SK-N-SH (cell line): Measurements from ENCODE around the gene SPRED2. TPM values are rescaled to one million over a fixed set of nuclear protein-coding genes. Genes with fewer than 3 reads are reported as not detected.
A peak's percentile ranks its signal among the peaks of the same experiment; 100 is the strongest.

Experiments used
- CTCF ChIA-PET: fragments of 300-600, 350-600 bp; formaldehyde crosslinking; extraction: SDS; loops from one replicate; lab custom pipeline; 2021; lab: Yijun Ruan, JAX
- POLR2A ChIA-PET: fragments of 350-600 bp; sonication (Branson Sonifier 250); formaldehyde crosslinking; extraction: SDS; loops from one replicate; lab custom pipeline; 2020; ENCODE audit warnings: antibody characterized with exemption, inconsistent platforms; lab: Yijun Ruan, JAX
- DNase-seq: peaks from one replicate; pipeline ENCODE4 v3.0.0; 2012
- H2AFZ ChIP-seq: fragments of 200-600 bp; sonication (generic); 2 replicates; pipeline ENCODE4 v1.8.1; 2016; ENCODE audit warnings: antibody characterized with exemption, mild to moderate bottlenecking, low read depth
- H3F3A ChIP-seq: fragments of 200-600 bp; sonication (generic); replicated peaks from 2 replicates; pipeline ENCODE3; 2016; ENCODE audit warnings: antibody characterized with exemption, mild to moderate bottlenecking; ENCODE audit not compliant: insufficient read depth
- H3K27ac ChIP-seq, 2 experiments: fragments of 200-500 bp in 1 of 2; fragments of 200-600 bp in 1 of 2; sonication (Bioruptor generic) in 1 of 2; sonication (generic), shearing (Covaris generic) in 1 of 2; 2 replicates each; pipeline versions ENCODE4 v1.5.1 to v1.6.1; 2014 to 2016; ENCODE audit warnings: low read depth in 2 of 2, inconsistent platforms in 1 of 2, low read length in 1 of 2, mild to moderate bottlenecking in 1 of 2, mixed read lengths in 1 of 2
- H3K27me3 ChIP-seq: fragments of 200-600 bp; sonication (generic), shearing (Covaris generic); 2 replicates; pipeline ENCODE4 v1.6.1; 2016; ENCODE audit warnings: mixed run types; ENCODE audit not compliant: insufficient read depth
- H3K36me3 ChIP-seq, 2 experiments: fragments of 200-500 bp in 1 of 2; fragments of 200-600 bp in 1 of 2; sonication (Bioruptor generic) in 1 of 2; sonication (generic) in 1 of 2; replicated peaks in 1 of 2; 2 replicates each; pipeline versions ENCODE3 to v1.5.1; 2014 to 2016; ENCODE audit warnings: low read length in 1 of 2, mild to moderate bottlenecking in 1 of 2; ENCODE audit not compliant: insufficient read depth in 2 of 2, control insufficient read depth in 1 of 2
- H3K4me1 ChIP-seq, 2 experiments: fragments of 200-500 bp in 1 of 2; fragments of 200-600 bp in 1 of 2; sonication (Bioruptor generic) in 1 of 2; sonication (generic), shearing (Covaris generic) in 1 of 2; 2 replicates each; pipeline versions ENCODE4 v1.5.1 to v1.6.1; 2014 to 2016; ENCODE audit warnings: low read depth in 1 of 2, low read length in 1 of 2, mixed run types in 1 of 2; ENCODE audit not compliant: insufficient read depth in 2 of 2, control insufficient read depth in 1 of 2
- H3K4me2 ChIP-seq: fragments of 200-600 bp; sonication (generic), shearing (Covaris generic); 2 replicates; pipeline ENCODE4 v1.6.1; 2017; ENCODE audit warnings: mixed run types
- H3K4me3 ChIP-seq, 2 experiments: fragments of 200-500 bp in 1 of 2; fragments of 200-600 bp in 1 of 2; sonication (Bioruptor generic) in 1 of 2; sonication (generic), shearing (Covaris generic) in 1 of 2; 2 replicates each; pipeline versions ENCODE4 v1.5.1 to v1.8.1; 2014 to 2016; ENCODE audit warnings: low read depth in 2 of 2, inconsistent platforms in 1 of 2, low read length in 1 of 2, mild to moderate bottlenecking in 1 of 2, mixed read lengths in 1 of 2, moderate library complexity in 1 of 2
- H3K79me2 ChIP-seq: fragments of 200-600 bp; sonication (generic); 2 replicates; pipeline ENCODE4 v1.8.1; 2017; ENCODE audit warnings: mild to moderate bottlenecking; ENCODE audit not compliant: insufficient read depth
- H3K9ac ChIP-seq: fragments of 200-600 bp; sonication (generic); 2 replicates; pipeline ENCODE4 v1.6.1; 2017; ENCODE audit warnings: mixed run types
- H3K9me2 ChIP-seq: fragments of 200-600 bp; sonication (generic); 2 replicates; pipeline ENCODE4 v1.6.1; 2017; ENCODE audit warnings: mixed run types
- H3K9me3 ChIP-seq: fragments of 200-600 bp; sonication (generic); 2 replicates; pipeline ENCODE4 v1.6.1; 2017; ENCODE audit warnings: mixed run types, mild to moderate bottlenecking, moderate library complexity
- H4K20me1 ChIP-seq: fragments of 200-600 bp; sonication (generic); 2 replicates; pipeline ENCODE4 v1.6.1; 2017; ENCODE audit warnings: mild to moderate bottlenecking, mixed run types; ENCODE audit not compliant: insufficient read depth
- CHD2 ChIP-seq: fragments of 150-350 bp; IDR thresholded peaks from 2 replicates; pipeline ENCODE4 v1.6.1; 2018; ENCODE audit warnings: low read length; ENCODE audit not compliant: partially characterized antibody
- CTCF ChIP-seq: fragments of 200-600 bp; sonication (generic); IDR thresholded peaks from 2 replicates; pipeline ENCODE4 v1.6.1; 2017; ENCODE audit warnings: antibody characterized with exemption, mild to moderate bottlenecking, moderate library complexity
- EP300 ChIP-seq, 2 experiments: IDR thresholded peaks; 2 replicates each; pipeline versions ENCODE4 v1.4.0 to v1.6.1; 2012; ENCODE audit warnings: borderline replicate concordance in 1 of 2, low read depth in 1 of 2, low read length in 1 of 2
- EZH2phosphoT487 ChIP-seq: fragments of 200-600 bp; sonication (generic); IDR thresholded peaks from 2 replicates; pipeline ENCODE4 v1.6.1; 2017; ENCODE audit warnings: low read depth, mixed run types, mild to moderate bottlenecking, antibody characterized with exemption, moderate library complexity, borderline replicate concordance
- FOSL2 ChIP-seq: IDR thresholded peaks from 2 replicates; pipeline ENCODE4 v1.4.0; 2012; ENCODE audit warnings: low read depth, mild to moderate bottlenecking, moderate library complexity, borderline replicate concordance
- FOXJ3 ChIP-seq: sonication (generic); formaldehyde crosslinking; IDR thresholded peaks from 2 replicates; pipeline ENCODE4 v1.5.1; 2020; ENCODE audit warnings: mild to moderate bottlenecking, missing genetic modification reagents
- FOXM1 ChIP-seq: IDR thresholded peaks from 2 replicates; pipeline ENCODE4 v1.4.0; 2012; ENCODE audit warnings: low read depth, mild to moderate bottlenecking
- GABPA ChIP-seq: IDR thresholded peaks from 2 replicates; pipeline ENCODE4 v1.4.0; 2012; ENCODE audit warnings: low read depth, mild to moderate bottlenecking
- GATA2 ChIP-seq: sonication (generic); formaldehyde crosslinking; IDR thresholded peaks from 2 replicates; pipeline ENCODE4 v1.5.0; 2020; ENCODE audit warnings: mild to moderate bottlenecking, missing genetic modification reagents
- IRF3 ChIP-seq: fragments of 150-350 bp; IDR thresholded peaks from 2 replicates; pipeline ENCODE4 v1.6.1; 2016; ENCODE audit warnings: mild to moderate bottlenecking, low read depth, low read length
- NFIC ChIP-seq: IDR thresholded peaks from 2 replicates; pipeline ENCODE4 v1.4.0; 2012; ENCODE audit warnings: borderline replicate concordance
- NRF1 ChIP-seq: IDR thresholded peaks from 2 replicates; pipeline ENCODE4 v1.6.1; 2012; ENCODE audit warnings: low read depth, mild to moderate bottlenecking, low read length
- RAD21 ChIP-seq: IDR thresholded peaks from 2 replicates; pipeline ENCODE4 v1.6.1; 2012; ENCODE audit warnings: mild to moderate bottlenecking, low read length
- REST ChIP-seq: IDR thresholded peaks from 2 replicates; pipeline ENCODE4 v1.6.1; 2012; ENCODE audit warnings: mild to moderate bottlenecking, low read depth, low read length, moderate library complexity
- TAF1 ChIP-seq: IDR thresholded peaks from 2 replicates; pipeline ENCODE4 v1.6.1; 2012; ENCODE audit warnings: low read depth, mild to moderate bottlenecking, low read length, moderate library complexity, borderline replicate concordance
- TEAD4 ChIP-seq: IDR thresholded peaks from 2 replicates; pipeline ENCODE4 v1.4.0; 2012; ENCODE audit warnings: mild to moderate bottlenecking, borderline replicate concordance; ENCODE audit not compliant: insufficient read depth
- WGBS: methylation state at CpG from one replicate; pipeline ENCODE4 v1.1.6; 2017; ENCODE audit warnings: low lambda C conversion rate; 5-methylcytosine and 5-hydroxymethylcytosine counted together
- polyA plus RNA-seq, 3 experiments: library from polyadenylated mRNA; depleted of rRNA; stranded (reverse); fragments of >200 nt; gene quantifications; 2 replicates each; pipeline ENCODE4 v1.2.3, GENCODE V29; 2012
- TF ChIP-seq, protein P1 (sequence below): fragments of 150-350 bp; IDR thresholded peaks from 2 replicates; pipeline ENCODE4 v1.6.1; 2017; ENCODE audit warnings: antibody characterized with exemption, low read length, low read depth, borderline replicate concordance
- TF ChIP-seq, protein P2 (sequence below): IDR thresholded peaks from 2 replicates; pipeline ENCODE4 v1.4.0; 2012; ENCODE audit warnings: low read depth, borderline replicate concordance

Gene SPRED2
- polyA plus RNA-seq, 1 of the 3 experiments (the other 2 are of a cell fraction), result 21.9 TPM

DNA sequence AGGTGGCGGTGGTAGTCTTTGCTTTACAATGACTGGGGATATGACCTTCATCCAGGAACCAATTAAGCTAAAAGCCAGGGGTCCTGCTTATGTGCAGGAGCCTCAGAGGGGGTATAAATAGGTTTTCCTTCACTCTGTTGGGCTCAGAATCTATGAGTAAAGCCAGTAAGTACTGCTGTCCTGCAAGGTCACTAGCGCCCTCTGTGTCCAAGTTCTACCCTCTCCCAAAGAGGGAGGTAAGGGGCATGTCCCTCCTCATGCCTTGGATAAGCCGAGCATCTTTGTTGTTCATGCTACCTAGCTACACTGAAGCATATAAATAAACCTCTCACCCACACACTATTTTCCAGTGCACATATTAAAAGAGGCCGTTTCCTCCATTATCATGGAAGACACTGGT lies 79.4 kb downstream of the SPRED2 start:
- Histone ChIP-seq H3F3A (peaks cover 11% of the 10 kb centered on the region), H3K9me3 (no peaks in the 10 kb centered on the region), H3K9me2 (no peaks in the 10 kb centered on the region), H2AFZ (no peak overlapping the region), H4K20me1 (peaks cover 94% of the 10 kb centered on the region), H3K9ac (no peak overlapping the region), H3K27me3 (no peaks in the 10 kb centered on the region), H3K4me2 (no peak overlapping the region), H3K4me3 (no peak overlapping the region), H3K27ac (peak overlapping the region in 1 of 2 experiments; percentile 12; a peak in 2 of 4 replicates), H3K36me3 (no peaks in the 10 kb centered on the region), H3K4me1 (peaks cover 39 to 40% of the 10 kb centered on the region in 2 experiments), H3K79me2 (peaks cover 94% of the 10 kb centered on the region)
- DNase-seq, result no peak
- ChIA-PET POLR2A (no interaction called here), CTCF (interaction anchor here (0.7 to 4.9 kb wide), 7 partner anchors 9 to 93 kb away, joined by 3 to 20 read pairs (median 3); no protein-coding TSS in a partner anchor)
- TF ChIP-seq GATA2 (CRISPR knock-in tag) (no peak), CTCF (peak; percentile 15; the same call in 1 of the 2 replicates), TAF1 (no peak), FOXJ3 (CRISPR knock-in tag) (no peak), GABPA (no peak), TEAD4 (no peak)
- WGBS, result 93% methylated on average over 4 of the region's 4 CpGs

GRCh38 chr2:65351948-65352595 lies 80.3 kb downstream of the SPRED2 start:
- WGBS, result 90% methylated on average over 9 of the region's 9 CpGs
- POLR2A ChIA-PET, result no interaction called here
- TF ChIP-seq, protein P1, sequence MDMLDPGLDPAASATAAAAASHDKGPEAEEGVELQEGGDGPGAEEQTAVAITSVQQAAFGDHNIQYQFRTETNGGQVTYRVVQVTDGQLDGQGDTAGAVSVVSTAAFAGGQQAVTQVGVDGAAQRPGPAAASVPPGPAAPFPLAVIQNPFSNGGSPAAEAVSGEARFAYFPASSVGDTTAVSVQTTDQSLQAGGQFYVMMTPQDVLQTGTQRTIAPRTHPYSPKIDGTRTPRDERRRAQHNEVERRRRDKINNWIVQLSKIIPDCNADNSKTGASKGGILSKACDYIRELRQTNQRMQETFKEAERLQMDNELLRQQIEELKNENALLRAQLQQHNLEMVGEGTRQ, result no peak
- no peak for TF ChIP-seq CHD2
- TF ChIP-seq EP300 (IDR thresholded peaks at IDR 0.05; ENCODE audit: borderline replicate concordance in 1 of 2, low read depth in 1 of 2, low read length in 1 of 2), result no peak
- TF ChIP-seq, protein P2, sequence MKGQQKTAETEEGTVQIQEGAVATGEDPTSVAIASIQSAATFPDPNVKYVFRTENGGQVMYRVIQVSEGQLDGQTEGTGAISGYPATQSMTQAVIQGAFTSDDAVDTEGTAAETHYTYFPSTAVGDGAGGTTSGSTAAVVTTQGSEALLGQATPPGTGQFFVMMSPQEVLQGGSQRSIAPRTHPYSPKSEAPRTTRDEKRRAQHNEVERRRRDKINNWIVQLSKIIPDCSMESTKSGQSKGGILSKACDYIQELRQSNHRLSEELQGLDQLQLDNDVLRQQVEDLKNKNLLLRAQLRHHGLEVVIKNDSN, result no peak
- TF ChIP-seq RAD21, result no peak
- no peak for TF ChIP-seq IRF3
- TF ChIP-seq NFIC, result no peak
- no peak for TF ChIP-seq FOXM1
- no peak for TF ChIP-seq FOSL2
- TF ChIP-seq FOXJ3 (CRISPR knock-in tag), result no peak
- TF ChIP-seq GABPA, result no peak
- TF ChIP-seq REST, result no peak
- no peak for TF ChIP-seq NRF1
- TF ChIP-seq EZH2phosphoT487, result no peak

More at GRCh38 chr2:65351948-65352595, 80.3 kb downstream of the SPRED2 start:
- H3K9me3 ChIP-seq, result no peaks in the 10 kb centered on the region
- H3F3A ChIP-seq, result peaks cover 11% of the 10 kb centered on the region
- H3K27me3 ChIP-seq, result no peaks in the 10 kb centered on the region
- H3K36me3 ChIP-seq, result no peaks in the 10 kb centered on the region
- CTCF ChIA-PET, result interaction anchor here (1.7 to 4.9 kb wide), 4 partner anchors 8 to 88 kb away, joined by 5 to 20 read pairs (median 10); no protein-coding TSS in a partner anchor
- H2AFZ ChIP-seq, result no peak overlapping the region
- peaks cover 94% of the 10 kb centered on the region for H3K79me2 ChIP-seq
- no peak overlapping the region for H3K9ac ChIP-seq
- no peak overlapping the region for H3K4me3 ChIP-seq
- no peak for DNase-seq
- no peaks in the 10 kb centered on the region for H3K9me2 ChIP-seq
- peak overlapping the region in 1 of 2 experiments; percentile 90; a peak in 2 of 4 replicates for H3K27ac ChIP-seq
- peaks cover 94% of the 10 kb centered on the region for H4K20me1 ChIP-seq
- no peak overlapping the region; the same call in 1 of the 2 replicates for H3K4me2 ChIP-seq
- peaks cover 34 to 40% of the 10 kb centered on the region in 2 experiments for H3K4me1 ChIP-seq
